ENCODE results near the gene ST14. TPM values are rescaled to one million over a fixed set of nuclear protein-coding genes. Genes with fewer than 3 reads are reported as not detected.
"Not testable (repeated sequence)": the region's sequence is repeated elsewhere in the genome, so short reads cannot be mapped to it uniquely, and the experiment has no call there.

ST14 gene
- total and polyA plus RNA-seq, 9 donors, result 0.30 to 8.5 (median 0.73) TPM

DNA sequence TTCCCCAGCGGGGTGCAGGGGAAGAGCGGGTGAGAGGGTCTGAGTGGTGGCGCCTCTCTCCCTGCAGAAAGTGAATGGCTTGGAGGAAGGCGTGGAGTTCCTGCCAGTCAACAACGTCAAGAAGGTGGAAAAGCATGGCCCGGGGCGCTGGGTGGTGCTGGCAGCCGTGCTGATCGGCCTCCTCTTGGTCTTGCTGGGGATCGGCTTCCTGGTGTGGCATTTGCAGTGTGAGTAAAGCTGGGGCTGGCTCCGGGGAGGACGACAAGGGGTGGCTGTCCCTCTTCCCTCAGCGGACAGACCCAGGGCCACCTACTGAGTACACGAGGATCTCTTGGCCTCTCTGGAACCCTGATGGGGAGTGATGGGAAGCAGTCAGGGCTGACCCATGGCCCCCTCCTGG is 28.5 kb downstream of the ST14 start:
- Histone ChIP-seq H3K4me3 (ENCODE audit: low read length) (no peak overlapping the region), H3K9me3 (replicated peaks; ENCODE audit: control insufficient read depth, low read depth, low read length) (no peaks in the 10 kb centered on the region), H3K4me1 (ENCODE audit: control insufficient read depth, insufficient read depth, low read length) (peaks cover 2% of the 10 kb centered on the region), H3K27ac (ENCODE audit: low read length) (no peak overlapping the region), H3K27me3 (ENCODE audit: control insufficient read depth, insufficient read depth, low read length) (no peaks in the 10 kb centered on the region), H3K36me3 (ENCODE audit: control insufficient read depth, insufficient read depth, low read length) (no peaks in the 10 kb centered on the region)
- DNase-seq, result no peak
- WGBS (ENCODE audit: insufficient coverage), result 94% methylated on average over 13 of the region's 14 CpGs

DNA sequence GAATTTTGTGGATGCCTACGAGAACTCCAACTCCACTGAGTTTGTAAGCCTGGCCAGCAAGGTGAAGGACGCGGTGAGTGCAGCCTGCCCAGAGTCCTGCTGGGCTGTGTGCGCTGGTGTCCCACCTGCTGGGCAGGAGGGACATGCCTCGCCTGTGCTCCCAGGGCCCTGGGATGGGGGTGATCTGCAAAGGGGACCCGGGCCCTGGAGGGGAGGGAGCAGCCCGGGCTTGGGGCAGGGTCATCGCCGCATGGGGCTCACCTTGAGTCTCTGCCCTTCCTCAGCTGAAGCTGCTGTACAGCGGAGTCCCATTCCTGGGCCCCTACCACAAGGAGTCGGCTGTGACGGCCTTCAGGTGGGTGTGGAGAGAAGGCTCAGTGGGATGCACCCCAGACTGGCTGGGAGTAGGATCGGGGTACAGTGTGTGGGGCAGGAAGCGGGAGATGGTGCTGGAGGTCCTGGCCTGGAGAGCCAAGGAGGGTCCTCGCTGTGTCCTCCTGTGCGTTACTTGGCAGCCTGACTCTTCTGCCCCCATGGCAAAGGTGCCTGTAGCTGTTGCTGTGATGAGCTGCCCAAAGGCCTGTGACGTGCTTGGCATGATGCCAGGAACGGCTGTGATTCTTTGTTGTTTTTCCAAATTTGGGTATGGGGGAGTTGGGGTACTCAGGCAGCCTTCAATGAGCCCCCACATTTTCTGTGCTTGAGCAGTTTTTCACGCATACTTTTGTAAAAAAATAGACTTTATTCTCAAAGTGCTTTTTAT is 29.2 kb downstream of the ST14 start:
- H3K9me3 ChIP-seq (replicated peaks; ENCODE audit: control insufficient read depth, low read depth, low read length), result no peaks in the 10 kb centered on the region
- no peak for DNase-seq
- WGBS (ENCODE audit: insufficient coverage), result 88% methylated on average over 15 of the region's 19 CpGs
- peaks cover 2% of the 10 kb centered on the region for H3K4me1 ChIP-seq (ENCODE audit: control insufficient read depth, insufficient read depth, low read length)
- no peak overlapping the region for H3K27ac ChIP-seq (ENCODE audit: low read length)
- H3K27me3 ChIP-seq (ENCODE audit: control insufficient read depth, insufficient read depth, low read length), result no peaks in the 10 kb centered on the region
- H3K36me3 ChIP-seq (ENCODE audit: control insufficient read depth, insufficient read depth, low read length), result no peaks in the 10 kb centered on the region
- H3K4me3 ChIP-seq (ENCODE audit: low read length), result no peak overlapping the region

- no peak overlapping the region for H3K27ac ChIP-seq (ENCODE audit: low read length)
- 97% methylated on average over 24 of the region's 32 CpGs for WGBS (ENCODE audit: insufficient coverage)
- no peaks in the 10 kb centered on the region for H3K36me3 ChIP-seq (ENCODE audit: control insufficient read depth, insufficient read depth, low read length)
- no peaks in the 10 kb centered on the region for H3K9me3 ChIP-seq (replicated peaks; ENCODE audit: control insufficient read depth, low read depth, low read length)
- H3K4me1 ChIP-seq (ENCODE audit: control insufficient read depth, insufficient read depth, low read length), result peaks cover 2% of the 10 kb centered on the region
- no peaks in the 10 kb centered on the region for H3K27me3 ChIP-seq (ENCODE audit: control insufficient read depth, insufficient read depth, low read length)
- no peak overlapping the region for H3K4me3 ChIP-seq (ENCODE audit: low read length)
- DNase-seq, result no peak
Observed at GRCh38 chr11:130189492-130190210, 30.1 kb downstream of the ST14 start.

DNA sequence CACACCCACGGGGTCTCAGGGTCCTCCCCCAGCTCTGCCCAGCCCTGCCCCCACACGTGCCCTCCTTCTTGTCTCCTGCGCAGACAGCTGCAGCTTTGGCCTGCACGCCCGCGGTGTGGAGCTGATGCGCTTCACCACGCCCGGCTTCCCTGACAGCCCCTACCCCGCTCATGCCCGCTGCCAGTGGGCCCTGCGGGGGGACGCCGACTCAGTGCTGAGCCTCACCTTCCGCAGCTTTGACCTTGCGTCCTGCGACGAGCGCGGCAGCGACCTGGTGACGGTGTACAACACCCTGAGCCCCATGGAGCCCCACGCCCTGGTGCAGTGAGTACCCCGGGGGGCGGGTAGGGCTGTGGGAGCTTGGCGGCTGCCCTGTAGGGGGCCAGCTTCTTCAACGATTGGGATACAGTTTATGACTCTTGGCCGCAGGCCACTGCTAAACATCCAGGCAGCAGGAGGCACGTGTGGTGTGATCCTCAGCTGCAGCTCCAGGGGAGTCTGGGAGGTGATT is 30.8 kb downstream of the ST14 start:
- Histone ChIP-seq H3K36me3 (ENCODE audit: control insufficient read depth, insufficient read depth, low read length) (no peaks in the 10 kb centered on the region), H3K27me3 (ENCODE audit: control insufficient read depth, insufficient read depth, low read length) (no peaks in the 10 kb centered on the region), H3K27ac (ENCODE audit: low read length) (no peak overlapping the region), H3K4me3 (ENCODE audit: low read length) (no peak overlapping the region), H3K9me3 (replicated peaks; ENCODE audit: control insufficient read depth, low read depth, low read length) (no peaks in the 10 kb centered on the region), H3K4me1 (ENCODE audit: control insufficient read depth, insufficient read depth, low read length) (peaks cover 2% of the 10 kb centered on the region)
- DNase-seq, result no peak
- whole genome bisulfite sequencing (ENCODE audit: insufficient coverage), result 80% methylated on average over 29 of the region's 29 CpGs

- 83% methylated on average over 12 of the region's 14 CpGs for WGBS (ENCODE audit: insufficient coverage)
- Histone ChIP-seq H3K36me3 (ENCODE audit: control insufficient read depth, insufficient read depth, low read length) (no peaks in the 10 kb centered on the region), H3K4me1 (ENCODE audit: control insufficient read depth, insufficient read depth, low read length) (peaks cover 2% of the 10 kb centered on the region), H3K4me3 (ENCODE audit: low read length) (no peak overlapping the region), H3K27me3 (ENCODE audit: control insufficient read depth, insufficient read depth, low read length) (no peaks in the 10 kb centered on the region), H3K27ac (ENCODE audit: low read length) (no peak overlapping the region), H3K9me3 (replicated peaks; ENCODE audit: control insufficient read depth, low read depth, low read length) (no peaks in the 10 kb centered on the region)
- DNase-seq, result no peak
Observed at GRCh38 chr11:130191896-130192295, 32.3 kb downstream of the ST14 start.

DNA sequence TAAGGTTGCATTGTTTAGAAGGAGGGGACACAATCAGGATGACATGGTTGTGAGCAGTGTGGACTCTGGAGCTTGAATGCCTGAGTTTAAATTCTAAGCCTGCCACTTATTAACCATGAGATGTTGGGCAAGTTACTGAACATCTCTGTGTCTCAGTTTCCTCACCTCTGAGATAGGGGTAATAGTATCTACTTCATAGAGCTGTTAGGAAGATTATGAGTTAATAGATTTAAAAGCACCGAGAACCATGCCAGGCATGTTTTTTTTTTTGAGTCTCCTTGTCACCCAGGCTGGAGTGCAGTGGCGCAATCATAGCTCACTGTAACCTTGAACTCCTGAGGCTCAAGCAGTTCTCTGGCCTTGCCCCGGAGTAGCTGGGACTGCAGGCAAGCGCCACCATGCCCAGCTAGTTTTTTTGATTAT is 33.3 kb downstream of the ST14 start:
- Histone ChIP-seq H3K27me3 (ENCODE audit: control insufficient read depth, insufficient read depth, low read length) (no peaks in the 10 kb centered on the region), H3K36me3 (ENCODE audit: control insufficient read depth, insufficient read depth, low read length) (no peaks in the 10 kb centered on the region), H3K27ac (ENCODE audit: low read length) (no peak overlapping the region), H3K4me3 (ENCODE audit: low read length) (no peak overlapping the region), H3K9me3 (replicated peaks; ENCODE audit: control insufficient read depth, low read depth, low read length) (no peaks in the 10 kb centered on the region), H3K4me1 (ENCODE audit: control insufficient read depth, insufficient read depth, low read length) (peaks cover 2% of the 10 kb centered on the region)
- 76% methylated on average over 4 of the region's 4 CpGs for WGBS (ENCODE audit: insufficient coverage)
- DNase-seq, result no peak

GRCh38 chr11:130193551-130193950 is 34.0 kb downstream of the ST14 start:
- H3K27ac ChIP-seq (ENCODE audit: low read length); H3K4me3 ChIP-seq (ENCODE audit: low read length); DNase-seq; H3K27me3 ChIP-seq (ENCODE audit: control insufficient read depth, insufficient read depth, low read length); H3K36me3 ChIP-seq (ENCODE audit: control insufficient read depth, insufficient read depth, low read length); H3K9me3 ChIP-seq (replicated peaks; ENCODE audit: control insufficient read depth, low read depth, low read length); H3K4me1 ChIP-seq (ENCODE audit: control insufficient read depth, insufficient read depth, low read length): not testable (repeated sequence)
- 98% methylated on average over 6 of the region's 14 CpGs for WGBS (ENCODE audit: insufficient coverage)

- Histone ChIP-seq H3K4me3 (ENCODE audit: low read length) (no peak overlapping the region), H3K9me3 (replicated peaks; ENCODE audit: control insufficient read depth, low read depth, low read length) (no peaks in the 10 kb centered on the region), H3K27ac (ENCODE audit: low read length) (no peak overlapping the region), H3K4me1 (ENCODE audit: control insufficient read depth, insufficient read depth, low read length) (peaks cover 2% of the 10 kb centered on the region), H3K27me3 (ENCODE audit: control insufficient read depth, insufficient read depth, low read length) (no peaks in the 10 kb centered on the region), H3K36me3 (ENCODE audit: control insufficient read depth, insufficient read depth, low read length) (no peaks in the 10 kb centered on the region)
- 86% methylated on average over 17 of the region's 21 CpGs for WGBS (ENCODE audit: insufficient coverage)
- no peak for DNase-seq
Observed at GRCh38 chr11:130194241-130195023, 34.9 kb downstream of the ST14 start.

- no peaks in the 10 kb centered on the region for H3K36me3 ChIP-seq (ENCODE audit: control insufficient read depth, insufficient read depth, low read length)
- 92% methylated on average over 19 of the region's 27 CpGs for WGBS (ENCODE audit: insufficient coverage)
Observed at GRCh38 chr11:130197386-130198035, 37.9 kb downstream of the ST14 start.

More at GRCh38 chr11:130197386-130198035, 37.9 kb downstream of the ST14 start:
- H3K4me3 ChIP-seq (ENCODE audit: low read length), result no peak overlapping the region
- H3K27me3 ChIP-seq (ENCODE audit: control insufficient read depth, insufficient read depth, low read length), result no peaks in the 10 kb centered on the region
- peaks cover 3% of the 10 kb centered on the region for H3K9me3 ChIP-seq (replicated peaks; ENCODE audit: control insufficient read depth, low read depth, low read length)
- no peaks in the 10 kb centered on the region for H3K4me1 ChIP-seq (ENCODE audit: control insufficient read depth, insufficient read depth, low read length)
- DNase-seq, result no peak
- no peak overlapping the region for H3K27ac ChIP-seq (ENCODE audit: low read length)

All from muscle of leg (tissue), 11 donors.